ENCODE measurements around the gene APOB.

The APOB gene

GRCh38 chr2:21044694-21045371, 960 bp upstream of the APOB start:
- DNase-seq: no peak

DNA sequence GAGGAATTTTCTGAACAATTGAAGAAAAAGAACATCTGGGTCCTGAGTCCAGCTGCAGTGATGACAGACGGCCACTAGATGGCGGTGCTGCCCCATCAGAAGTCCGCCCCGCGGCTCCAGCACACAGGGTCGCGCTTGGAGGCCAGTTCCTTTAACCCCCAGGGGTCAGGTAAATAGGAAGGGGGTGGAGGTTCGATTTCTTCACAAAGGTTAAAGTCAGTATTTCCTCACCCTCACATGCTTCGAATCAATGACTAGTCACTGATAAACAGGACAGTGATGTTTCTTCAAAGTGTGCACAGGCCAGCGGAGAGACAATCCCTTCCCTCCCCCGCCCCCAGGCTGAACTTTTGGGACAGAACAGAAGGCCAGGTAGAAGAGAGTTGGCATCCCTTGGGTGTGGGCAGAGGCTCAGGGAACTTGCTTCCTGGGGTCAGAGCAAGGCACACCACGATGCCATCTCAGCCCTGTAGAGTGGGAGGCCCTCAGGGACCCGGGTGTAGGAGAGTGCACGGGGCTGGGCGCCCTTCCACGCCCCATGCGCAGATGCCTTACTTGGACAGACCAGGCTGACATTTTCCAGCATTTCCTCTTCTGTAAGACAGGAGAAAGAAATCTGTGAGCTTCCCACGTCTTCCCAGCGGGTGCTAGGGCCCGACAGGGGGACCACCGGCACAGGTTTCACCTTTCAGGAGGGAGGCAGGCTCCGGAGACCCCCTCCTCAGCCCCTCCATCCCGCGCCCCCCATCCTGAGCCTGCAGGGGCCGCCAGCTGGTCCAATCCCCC, 722 bp downstream of the APOB start:
- peak; percentile 39 for DNase-seq

GRCh38 chr2:21042708-21042957, 1.2 kb downstream of the APOB start:
- no peak for DNase-seq

DNA sequence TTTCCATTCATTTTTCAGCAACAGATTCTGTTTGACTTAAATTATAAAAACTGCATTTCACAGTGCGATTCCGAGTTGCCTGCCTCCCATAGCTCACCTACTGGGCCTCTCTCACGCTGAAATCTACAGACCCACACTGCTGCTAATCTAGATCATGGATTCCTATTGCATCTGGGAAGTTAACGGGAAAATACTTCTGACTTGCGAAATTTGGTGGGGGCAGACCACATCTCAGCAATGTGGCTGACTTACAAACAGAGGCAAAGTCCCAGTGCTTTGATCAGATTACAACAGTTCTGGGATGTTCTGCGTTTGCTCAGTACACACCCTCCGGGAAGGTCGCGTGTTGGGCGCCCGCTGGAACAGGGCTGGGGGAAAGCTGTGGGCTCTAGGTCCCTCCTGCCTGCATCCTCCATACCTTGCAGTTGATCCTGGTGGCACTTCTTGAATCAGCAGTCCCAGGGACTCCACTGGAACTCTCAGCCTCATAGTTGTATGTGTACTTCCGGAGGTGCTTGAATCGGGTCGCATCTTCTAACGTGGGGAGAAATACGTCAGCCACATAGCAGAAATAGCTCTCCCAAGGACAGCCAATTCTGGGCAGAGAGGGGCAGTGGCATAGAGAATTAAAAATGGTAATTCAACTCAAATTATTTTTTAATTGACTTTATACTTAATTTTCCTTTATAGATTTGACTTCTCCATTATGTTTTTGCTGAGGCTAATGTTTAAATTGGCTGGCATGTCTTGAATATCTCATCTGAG, 1.7 kb downstream of the APOB start:
- DNase-seq: peak; percentile 11

- DNase-seq: no peak
Measured at GRCh38 chr2:21041462-21041861, 2.4 kb downstream of the APOB start.

DNA sequence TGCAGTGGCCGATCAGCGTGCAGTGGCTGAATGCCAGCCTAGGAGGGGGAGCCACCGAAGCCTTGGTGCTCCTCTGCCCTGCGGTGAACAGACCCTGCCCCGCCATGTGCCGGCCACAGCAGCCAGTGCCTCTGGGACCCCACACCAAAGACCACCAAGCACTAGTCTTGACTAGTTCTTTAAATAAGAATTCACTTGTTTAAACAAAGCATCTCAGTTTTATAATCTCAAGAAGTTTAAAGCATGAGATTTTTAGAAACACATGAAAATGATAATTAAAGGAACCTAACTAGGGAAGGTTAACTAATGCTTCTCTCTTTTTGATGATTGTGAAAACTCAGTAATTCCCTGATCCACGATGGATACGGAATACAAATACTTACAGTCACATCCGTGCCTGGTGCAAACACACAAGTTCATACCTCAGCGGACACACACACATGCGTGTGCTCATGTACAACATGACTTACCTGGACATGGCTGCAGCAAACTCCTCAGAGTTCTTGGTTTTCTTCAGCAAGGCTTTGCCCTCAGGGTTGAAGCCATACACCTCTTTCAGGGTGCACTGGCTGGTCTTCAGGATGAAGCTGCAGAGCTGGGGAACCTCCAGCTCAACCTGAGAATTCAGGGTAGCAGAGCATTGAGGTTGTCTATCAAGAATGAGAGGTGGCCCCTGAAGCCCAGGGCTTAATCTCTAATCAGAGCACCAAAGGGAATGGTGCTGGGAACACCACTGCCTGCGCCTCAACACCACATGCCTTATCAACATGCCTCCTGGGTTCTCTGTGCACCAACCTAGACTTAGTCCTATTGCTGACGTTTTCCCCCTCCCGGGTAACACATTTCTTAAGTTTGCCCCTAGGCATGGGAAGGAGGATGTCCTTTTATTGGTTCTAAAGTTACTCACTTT, 3.1 kb downstream of the APOB start:
- no peak for DNase-seq

DNA sequence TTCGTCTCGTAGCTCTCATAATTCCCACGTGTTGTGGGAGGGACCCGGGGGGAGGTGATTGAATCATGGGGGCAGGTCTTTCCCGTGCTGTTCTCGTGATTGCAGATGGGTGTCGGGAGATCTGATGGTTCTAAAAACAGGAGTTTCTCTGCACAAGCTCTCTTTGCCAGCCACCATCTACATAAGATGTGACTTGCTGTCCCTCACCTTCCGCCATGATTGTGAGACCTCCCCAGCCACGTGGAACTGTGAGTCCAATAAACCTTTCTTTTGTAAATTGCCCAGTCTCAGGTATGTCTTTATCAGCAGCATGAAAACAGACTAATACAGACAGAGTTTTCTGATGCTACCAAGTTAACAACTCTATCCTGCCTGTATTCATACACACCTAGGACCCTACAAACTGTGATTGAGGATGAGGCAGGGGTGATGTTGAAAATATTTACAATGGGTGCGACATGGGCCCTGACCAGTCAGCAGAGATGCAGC, 3.9 kb downstream of the APOB start:
- no peak for DNase-seq

GRCh38 chr2:21039080-21039556, 4.8 kb downstream of the APOB start:
- DNase-seq: no peak

GRCh38 chr2:21038403-21039073, 5.3 kb downstream of the APOB start:
- no peak for DNase-seq

GRCh38 chr2:21037671-21038108, 6.2 kb downstream of the APOB start:
- no peak for DNase-seq

DNA sequence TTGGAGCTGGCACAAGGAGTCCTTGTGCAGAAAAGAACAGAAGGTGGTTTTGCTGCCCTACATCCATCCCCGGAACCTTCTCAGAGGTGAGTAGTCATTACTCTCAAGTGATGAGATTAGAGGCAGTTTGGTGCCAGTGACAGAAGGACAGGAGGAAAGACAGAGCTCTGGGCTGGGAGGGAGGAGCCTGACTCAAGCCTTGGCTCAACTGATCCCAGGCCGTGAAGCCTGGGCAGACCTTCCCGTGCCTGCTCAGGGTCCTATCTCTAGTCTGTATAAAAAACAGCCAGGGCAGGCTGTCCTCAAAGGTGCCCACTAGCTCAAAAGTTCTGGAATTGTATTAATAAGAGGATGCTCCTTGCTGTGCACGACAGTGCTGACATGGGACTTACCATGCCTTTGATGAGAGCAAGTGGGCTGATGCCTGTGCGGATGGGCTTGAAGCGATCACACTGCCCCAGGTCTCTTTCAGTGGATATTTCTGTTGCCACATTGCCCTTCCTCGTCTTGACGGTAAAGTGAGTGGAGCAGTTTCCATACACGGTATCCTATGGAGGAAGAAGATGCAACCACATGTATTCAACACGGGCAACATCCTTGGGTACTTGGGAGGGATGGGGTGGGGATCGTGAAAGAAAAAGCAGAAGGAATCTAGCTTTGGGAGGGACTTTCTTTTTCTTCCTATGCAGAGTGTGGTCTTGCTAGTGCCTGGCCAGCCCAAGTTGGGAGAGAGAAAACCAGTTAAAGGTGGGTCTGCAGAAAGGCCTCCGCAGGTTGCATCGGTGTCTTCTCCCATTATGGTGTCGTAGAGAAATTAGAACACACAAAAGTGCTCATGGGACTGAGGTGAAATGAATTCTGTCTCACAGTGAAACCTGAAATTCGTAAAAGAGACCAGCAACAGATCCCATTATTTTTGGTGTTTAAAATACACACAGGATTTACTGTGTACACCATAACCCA, 6.9 kb downstream of the APOB start:
- no peak for DNase-seq

- DNase-seq: no peak
Measured at GRCh38 chr2:21035974-21036707, 7.7 kb downstream of the APOB start.

GRCh38 chr2:21035282-21035973, 8.4 kb downstream of the APOB start:
- no peak for DNase-seq

DNA sequence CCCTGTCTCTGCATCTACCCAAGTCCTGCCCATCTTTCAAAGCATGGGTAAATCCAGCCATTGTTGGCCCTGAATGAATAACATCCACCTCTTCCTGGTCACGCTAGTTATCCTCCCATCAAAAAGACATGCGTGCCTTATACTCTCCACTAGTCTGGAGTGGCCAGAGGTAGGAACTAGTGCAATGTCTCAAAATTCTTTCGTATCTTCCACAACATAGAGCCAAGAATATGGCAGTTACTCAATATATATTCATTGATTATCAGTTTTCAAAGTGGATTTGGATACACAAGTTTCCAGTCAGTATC, 8.9 kb downstream of the APOB start:
- DNase-seq: no peak

- DNase-seq: no peak
Measured at GRCh38 chr2:21034156-21034971, 9.5 kb downstream of the APOB start.

- DNase-seq: no peak
Measured at GRCh38 chr2:21033237-21034155, 10.4 kb downstream of the APOB start.

All from EL (cell line).